GM18519 (cell line): ENCODE data around the gene DUSP8.

Source experiments
- ATAC-seq: cut with Tn5 transposase; IDR thresholded peaks from one replicate; pipeline ENCODE4 v1.9.1; 2021; ENCODE audit warnings: mild to moderate bottlenecking, moderate library complexity; ENCODE audit not compliant: unreplicated experiment, low FRiP score

The DUSP8 gene

GRCh38 chr11:1534682-1535081, 37.4 kb downstream of the DUSP8 start:
- no peak for ATAC-seq

- ATAC-seq = no peak
Observed at GRCh38 chr11:1534171-1534570, 37.9 kb downstream of the DUSP8 start.

GRCh38 chr11:1533342-1533725, 38.7 kb downstream of the DUSP8 start:
- ATAC-seq = no peak

- ATAC-seq = no peak
Observed at GRCh38 chr11:1532606-1533341, 39.3 kb downstream of the DUSP8 start.

GRCh38 chr11:1532014-1532586, 40.0 kb downstream of the DUSP8 start:
- no peak for ATAC-seq

GRCh38 chr11:1531449-1532013, 40.5 kb downstream of the DUSP8 start:
- ATAC-seq = no peak

- no peak for ATAC-seq
Observed at GRCh38 chr11:1530686-1531448, 41.2 kb downstream of the DUSP8 start.

- ATAC-seq = no peak
Observed at GRCh38 chr11:1529774-1530173, 42.3 kb downstream of the DUSP8 start.

- no peak for ATAC-seq
Observed at GRCh38 chr11:1529286-1529685, 42.8 kb downstream of the DUSP8 start.

- ATAC-seq = no peak
Observed at GRCh38 chr11:1528710-1529109, 43.4 kb downstream of the DUSP8 start.

- no peak for ATAC-seq
Observed at GRCh38 chr11:1526785-1527184, 45.3 kb downstream of the DUSP8 start.

- no peak for ATAC-seq
Observed at GRCh38 chr11:1523779-1524178, 48.3 kb downstream of the DUSP8 start.

GRCh38 chr11:1523077-1523476, 49.0 kb downstream of the DUSP8 start:
- ATAC-seq = no peak

GRCh38 chr11:1522081-1522424, 50.0 kb downstream of the DUSP8 start:
- no peak for ATAC-seq

GRCh38 chr11:1521382-1522080, 50.5 kb downstream of the DUSP8 start:
- peak; percentile 67 for ATAC-seq

- no peak for ATAC-seq
Observed at GRCh38 chr11:1520663-1521267, 51.3 kb downstream of the DUSP8 start.

- ATAC-seq = no peak
Observed at GRCh38 chr11:1520209-1520662, 51.8 kb downstream of the DUSP8 start.

- ATAC-seq = no peak
Observed at GRCh38 chr11:1519028-1520010, 52.8 kb downstream of the DUSP8 start.

GRCh38 chr11:1518301-1518700, 53.8 kb downstream of the DUSP8 start:
- no peak for ATAC-seq
